MCF 10A (cell line): ENCODE results near the gene DNM2. TPM values are rescaled to one million over a fixed set of nuclear protein-coding genes. Genes with fewer than 3 reads are reported as not detected.

Source experiments
- BruUV-seq: library from RNA; stranded (reverse); fragments of 400-500 nt; replicated peaks from 2 replicates; lab custom pipeline; 2021; lab: Mats Ljungman, UMichigan
- CTCF ChIA-PET: fragments of 300-600 bp; sonication (Branson Sonifier 250); formaldehyde crosslinking; extraction: SDS; loops from one replicate; lab custom pipeline; 2021; ENCODE audit warnings: antibody characterized with exemption, inconsistent platforms; lab: Yijun Ruan, JAX
- POLR2A ChIA-PET: fragments of 300-600, 350-650 bp; sonication (Branson Sonifier 250); formaldehyde crosslinking; extraction: SDS; loops from one replicate; lab custom pipeline; 2020; ENCODE audit warnings: antibody characterized with exemption, inconsistent platforms; lab: Yijun Ruan, JAX
- DNase-seq: peaks from one replicate; pipeline ENCODE4 v3.0.0-alpha.2; 2018; ENCODE audit not compliant: unreplicated experiment
- H3K27ac Mint-ChIP-seq: one replicate; pipeline ENCODE4 v1.8.0; 2022; ENCODE audit warnings: mild to moderate bottlenecking, low read depth, mixed read lengths; ENCODE audit not compliant: unreplicated experiment
- H3K27me3 Mint-ChIP-seq: one replicate; pipeline ENCODE4 v1.8.0; 2022; ENCODE audit warnings: mixed read lengths; ENCODE audit not compliant: insufficient read depth, unreplicated experiment
- H3K36me3 Mint-ChIP-seq: one replicate; pipeline ENCODE4 v1.8.0; 2022; ENCODE audit warnings: mild to moderate bottlenecking, moderate library complexity, mixed read lengths; ENCODE audit not compliant: insufficient read depth, unreplicated experiment
- H3K4me1 Mint-ChIP-seq: one replicate; pipeline ENCODE4 v1.8.0; 2022; ENCODE audit warnings: mixed read lengths; ENCODE audit not compliant: insufficient read depth, unreplicated experiment
- H3K4me3 Mint-ChIP-seq: one replicate; pipeline ENCODE4 v1.8.0; 2022; ENCODE audit warnings: mild to moderate bottlenecking, moderate library complexity, mixed read lengths; ENCODE audit not compliant: unreplicated experiment
- H3K9me3 Mint-ChIP-seq: one replicate; pipeline ENCODE4 v1.8.0; 2022; ENCODE audit warnings: mixed read lengths; ENCODE audit not compliant: unreplicated experiment
- intact Hi-C: fragments of 100-400 bp; cut with micrococcal nuclease; formaldehyde crosslinking; loops from 2 replicates; pipeline ENCODE4 v1.14.1; 2022
- total RNA-seq: library from RNA; stranded (reverse); gene quantifications from 2 replicates; pipeline ENCODE4 v1.2.3, GENCODE V29; 2022
- TF ChIP-seq, protein P1 (sequence below): fragments of 200-600 bp; IDR thresholded peaks from one replicate; pipeline ENCODE4 v1.8.0; 2022; ENCODE audit warnings: antibody characterized with exemption, mild to moderate bottlenecking; ENCODE audit not compliant: unreplicated experiment

Gene DNM2
- total RNA-seq, 1 experiment from 2014 or later = 114 TPM

DNA sequence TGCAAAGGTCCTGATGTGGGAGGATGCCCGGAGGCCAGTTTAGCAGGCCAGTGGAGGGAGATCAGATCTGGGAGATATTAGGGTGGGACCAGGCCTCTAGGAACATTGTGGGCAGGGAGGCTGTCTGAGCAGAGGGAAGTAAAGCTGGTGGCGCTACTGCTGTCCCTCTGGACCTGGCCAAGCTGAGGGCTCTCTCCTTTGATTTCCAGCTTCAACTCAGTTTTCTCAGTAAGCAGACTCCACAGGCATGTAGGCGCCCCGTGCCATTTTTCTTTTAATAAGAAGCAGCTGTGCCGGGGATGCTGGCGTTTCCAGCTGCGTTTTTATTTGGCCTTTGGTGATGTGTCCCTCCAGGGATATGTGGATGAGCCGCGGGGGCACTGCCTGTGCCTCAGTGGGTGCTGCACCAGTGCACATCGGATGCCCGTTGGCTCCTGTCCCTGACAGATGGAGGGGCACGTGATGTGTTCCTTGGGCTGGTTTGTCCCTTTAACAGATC is 6.7 kb downstream of the DNM2 start:
- H3K9me3 Mint-ChIP-seq = no peaks in the 10 kb centered on the region
- no TSS peak for BruUV-seq
- no peak for DNase-seq
- ChIA-PET CTCF (interaction anchor here (1.1 kb wide), 1 partner anchor 140 kb away, joined by 4 read pairs; no protein-coding TSS in a partner anchor), POLR2A (interaction anchor here (0.6 to 1.1 kb wide), 3 partner anchors 35 to 393 kb away, joined by 3 to 5 read pairs (median 3); no protein-coding TSS in a partner anchor)
- no peaks in the 10 kb centered on the region for H3K27me3 Mint-ChIP-seq
- peaks cover 12% of the 10 kb centered on the region for H3K36me3 Mint-ChIP-seq
- intact Hi-C loops = no loop called here
- H3K4me1 Mint-ChIP-seq = peaks cover 4% of the 10 kb centered on the region
- no peak overlapping the region for H3K27ac Mint-ChIP-seq
- H3K4me3 Mint-ChIP-seq = no peak overlapping the region
- TF ChIP-seq, protein P1, sequence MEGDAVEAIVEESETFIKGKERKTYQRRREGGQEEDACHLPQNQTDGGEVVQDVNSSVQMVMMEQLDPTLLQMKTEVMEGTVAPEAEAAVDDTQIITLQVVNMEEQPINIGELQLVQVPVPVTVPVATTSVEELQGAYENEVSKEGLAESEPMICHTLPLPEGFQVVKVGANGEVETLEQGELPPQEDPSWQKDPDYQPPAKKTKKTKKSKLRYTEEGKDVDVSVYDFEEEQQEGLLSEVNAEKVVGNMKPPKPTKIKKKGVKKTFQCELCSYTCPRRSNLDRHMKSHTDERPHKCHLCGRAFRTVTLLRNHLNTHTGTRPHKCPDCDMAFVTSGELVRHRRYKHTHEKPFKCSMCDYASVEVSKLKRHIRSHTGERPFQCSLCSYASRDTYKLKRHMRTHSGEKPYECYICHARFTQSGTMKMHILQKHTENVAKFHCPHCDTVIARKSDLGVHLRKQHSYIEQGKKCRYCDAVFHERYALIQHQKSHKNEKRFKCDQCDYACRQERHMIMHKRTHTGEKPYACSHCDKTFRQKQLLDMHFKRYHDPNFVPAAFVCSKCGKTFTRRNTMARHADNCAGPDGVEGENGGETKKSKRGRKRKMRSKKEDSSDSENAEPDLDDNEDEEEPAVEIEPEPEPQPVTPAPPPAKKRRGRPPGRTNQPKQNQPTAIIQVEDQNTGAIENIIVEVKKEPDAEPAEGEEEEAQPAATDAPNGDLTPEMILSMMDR = no peak

DNA sequence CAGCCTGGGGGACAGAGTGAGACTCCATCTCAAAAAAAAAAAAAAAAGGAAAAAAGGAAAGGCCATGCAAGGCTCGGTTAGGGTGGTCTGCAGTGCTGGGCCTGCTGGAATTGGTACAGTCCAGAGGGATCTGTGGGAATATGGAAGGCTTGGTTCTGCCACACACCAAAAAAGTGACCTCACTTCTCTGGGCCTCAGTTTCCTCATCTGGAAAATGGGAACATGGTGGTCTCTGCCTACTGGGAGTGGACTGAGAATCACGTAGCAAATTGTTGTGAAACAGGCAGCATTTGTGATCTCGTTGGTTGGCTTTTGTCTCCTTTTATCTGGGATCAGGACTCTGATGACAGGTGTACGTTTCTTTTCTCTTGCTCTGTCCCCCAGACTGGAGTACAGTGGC is 7.5 kb downstream of the DNM2 start:
- CTCF ChIA-PET = interaction anchor here (0.6 kb wide), 1 partner anchor 124 kb away, joined by 3 read pairs; no protein-coding TSS in a partner anchor
- H3K4me1 Mint-ChIP-seq = no peaks in the 10 kb centered on the region
- H3K27ac Mint-ChIP-seq = no peak overlapping the region
- H3K27me3 Mint-ChIP-seq = no peaks in the 10 kb centered on the region
- no TSS peak for BruUV-seq
- peaks cover 12% of the 10 kb centered on the region for H3K36me3 Mint-ChIP-seq
- POLR2A ChIA-PET = no interaction called here
- intact Hi-C loops = no loop called here
- no peak for DNase-seq
- TF ChIP-seq, protein P1 = no peak
- H3K4me3 Mint-ChIP-seq = no peak overlapping the region
- no peaks in the 10 kb centered on the region for H3K9me3 Mint-ChIP-seq

DNA sequence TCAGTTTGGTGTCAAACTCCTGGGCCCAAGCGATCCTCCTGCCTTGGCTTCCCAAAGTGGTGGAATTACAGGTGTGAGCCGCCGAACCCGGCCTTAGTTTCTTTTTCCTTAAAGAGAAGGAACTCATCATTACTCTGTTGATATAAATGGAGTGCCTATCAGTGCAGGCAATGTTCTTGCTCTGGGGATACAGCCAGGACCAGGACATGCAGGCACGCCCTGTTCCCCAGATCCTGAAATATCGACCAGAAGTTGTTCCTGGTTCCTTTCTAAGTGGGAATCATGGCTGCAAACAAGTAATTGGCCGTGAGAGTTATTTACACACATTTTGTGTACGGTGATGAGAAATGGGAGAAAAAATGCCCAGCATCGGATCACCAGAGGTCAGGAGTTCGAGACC is 8.4 kb downstream of the DNM2 start:
- Mint-ChIP-seq H3K4me1 (no peaks in the 10 kb centered on the region), H3K27ac (no peak overlapping the region), H3K4me3 (no peak overlapping the region), H3K9me3 (no peaks in the 10 kb centered on the region), H3K36me3 (peaks cover 12% of the 10 kb centered on the region), H3K27me3 (no peaks in the 10 kb centered on the region)
- BruUV-seq = no TSS peak
- TF ChIP-seq, protein P1 = no peak
- DNase-seq = no peak
- intact Hi-C loops = no loop called here
- ChIA-PET CTCF (interaction anchor here (0.6 kb wide), 1 partner anchor 125 kb away, joined by 3 read pairs; no protein-coding TSS in a partner anchor), POLR2A (no interaction called here)

DNA sequence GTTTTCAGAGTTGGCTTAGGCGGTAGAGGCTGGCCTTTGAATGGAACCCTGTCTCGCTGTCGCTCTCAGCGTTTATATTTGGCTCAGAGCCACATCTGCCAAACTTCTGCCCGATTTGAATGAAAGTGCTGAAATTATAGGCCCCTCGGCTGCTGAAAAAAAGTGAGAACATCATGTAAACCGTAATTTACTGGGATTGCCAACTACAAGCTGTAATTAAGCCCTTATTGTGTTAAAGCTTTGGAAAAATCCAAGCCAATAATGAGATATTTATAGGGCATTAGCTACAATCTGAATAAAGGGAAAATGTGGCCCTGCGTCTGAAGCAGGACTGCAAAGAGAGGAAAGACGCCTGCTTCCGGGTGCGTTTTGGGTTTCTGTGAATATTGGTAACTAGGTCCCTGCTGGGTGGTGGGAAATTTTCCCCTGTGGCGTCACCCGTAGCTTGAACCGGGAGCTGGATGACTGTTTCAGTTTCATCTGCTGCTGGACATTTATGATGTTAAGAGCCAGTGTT is 9.9 kb downstream of the DNM2 start:
- H3K27ac Mint-ChIP-seq = no peak overlapping the region
- no peaks in the 10 kb centered on the region for H3K9me3 Mint-ChIP-seq
- no peaks in the 10 kb centered on the region for H3K4me1 Mint-ChIP-seq
- TF ChIP-seq, protein P1 = no peak
- H3K27me3 Mint-ChIP-seq = no peaks in the 10 kb centered on the region
- BruUV-seq = no TSS peak
- intact Hi-C loops = no loop called here
- no peak overlapping the region for H3K4me3 Mint-ChIP-seq
- peaks cover 10% of the 10 kb centered on the region for H3K36me3 Mint-ChIP-seq
- ChIA-PET CTCF (no interaction called here), POLR2A (interaction anchor here (1.0 kb wide), 1 partner anchor 10 kb away, joined by 6 read pairs; the partner anchor contains the start of gene DNM2)
- no peak for DNase-seq
